ENCODE measurements around the gene SLC25A29. TPM values are rescaled to one million over a fixed set of nuclear protein-coding genes. Genes with fewer than 3 reads are reported as not detected.
"Not testable (repeated sequence)": the region's sequence is repeated elsewhere in the genome, so short reads cannot be mapped to it uniquely, and the experiment has no call there.

The SLC25A29 gene
- total RNA-seq = 10 to 100 TPM in 1 of 3 donors, 1 to 10 TPM in 2; 6.2 to 10.8 (median 6.6) TPM

- Mint-ChIP-seq H3K27me3 (ENCODE audit: low read depth) (peaks cover 8% of the 10 kb centered on the region), H3K36me3 (ENCODE audit: insufficient read depth) (no peaks in the 10 kb centered on the region), H3K4me1 (ENCODE audit: low read depth) (peaks cover 7% of the 10 kb centered on the region), H3K9me3 (no peaks in the 10 kb centered on the region), H3K4me3 (peak within 1 kb of the TSS; percentile 76)
- ATAC-seq = peak; percentile 86 to 91
- peak; percentile 65 for DNase-seq
Measured at GRCh38 chr14:100306101-100306997, at the start of gene SLC25A29. TSS of gene SLC25A29 (minus strand) at chr14:100306444. CDS start at chr14:100306232, 212 bp downstream.

- Mint-ChIP-seq H3K9me3 (no peaks in the 10 kb centered on the region), H3K4me3 (no peak overlapping the region), H3K4me1 (ENCODE audit: low read depth) (no peaks in the 10 kb centered on the region)
Measured at GRCh38 chr14:100350986-100351385, 44.7 kb upstream of the SLC25A29 start.

GRCh38 chr14:100350276-100350926 is 44.2 kb upstream of the SLC25A29 start:
- Mint-ChIP-seq H3K36me3 (ENCODE audit: insufficient read depth) (peaks cover 59% of the 10 kb centered on the region), H3K4me1 (ENCODE audit: low read depth) (no peaks in the 10 kb centered on the region), H3K9me3 (no peaks in the 10 kb centered on the region), H3K4me3 (no peak overlapping the region), H3K27me3 (ENCODE audit: low read depth) (no peaks in the 10 kb centered on the region)
- ATAC-seq (peak in 1 of 2 donors; percentile 30), DNase-seq (no peak)

More at GRCh38 chr14:100350986-100351385, 44.7 kb upstream of the SLC25A29 start:
- ATAC-seq (no peak), DNase-seq (no peak)
- no peaks in the 10 kb centered on the region for H3K27me3 Mint-ChIP-seq (ENCODE audit: low read depth)
- H3K36me3 Mint-ChIP-seq (ENCODE audit: insufficient read depth) = peaks cover 61% of the 10 kb centered on the region

- H3K27me3 Mint-ChIP-seq (ENCODE audit: low read depth) = no peaks in the 10 kb centered on the region
- peaks cover 52% of the 10 kb centered on the region for H3K36me3 Mint-ChIP-seq (ENCODE audit: insufficient read depth)
- ATAC-seq (peak in 1 of 2 donors; percentile 10), DNase-seq (no peak)
- H3K9me3 Mint-ChIP-seq = no peaks in the 10 kb centered on the region
- H3K4me3 Mint-ChIP-seq = no peak overlapping the region
- no peaks in the 10 kb centered on the region for H3K4me1 Mint-ChIP-seq (ENCODE audit: low read depth)
Measured at GRCh38 chr14:100348784-100349685, 42.8 kb upstream of the SLC25A29 start.

- no peak for ATAC-seq
- peaks cover 51% of the 10 kb centered on the region for H3K36me3 Mint-ChIP-seq (ENCODE audit: insufficient read depth)
Measured at GRCh38 chr14:100348253-100348729, 42.0 kb upstream of the SLC25A29 start.

GRCh38 chr14:100346306-100347091 is 40.3 kb upstream of the SLC25A29 start:
- peaks cover 8% of the 10 kb centered on the region for H3K4me1 Mint-ChIP-seq (ENCODE audit: low read depth)
- ATAC-seq (no peak), DNase-seq (no peak)
- no peaks in the 10 kb centered on the region for H3K9me3 Mint-ChIP-seq
- no peaks in the 10 kb centered on the region for H3K27me3 Mint-ChIP-seq (ENCODE audit: low read depth)
- no peak overlapping the region for H3K4me3 Mint-ChIP-seq
- peaks cover 59% of the 10 kb centered on the region for H3K36me3 Mint-ChIP-seq (ENCODE audit: insufficient read depth)

More at GRCh38 chr14:100348253-100348729, 42.0 kb upstream of the SLC25A29 start:
- Mint-ChIP-seq H3K4me3 (no peak overlapping the region), H3K27me3 (ENCODE audit: low read depth) (no peaks in the 10 kb centered on the region), H3K4me1 (ENCODE audit: low read depth) (no peaks in the 10 kb centered on the region), H3K9me3 (no peaks in the 10 kb centered on the region)
- no peak for DNase-seq

GRCh38 chr14:100345711-100346110 is 39.5 kb upstream of the SLC25A29 start:
- DNase-seq (no peak), ATAC-seq (no peak)
- Mint-ChIP-seq H3K27me3 (ENCODE audit: low read depth) (no peaks in the 10 kb centered on the region), H3K4me3 (no peak overlapping the region), H3K36me3 (ENCODE audit: insufficient read depth) (peaks cover 57% of the 10 kb centered on the region), H3K9me3 (no peaks in the 10 kb centered on the region), H3K4me1 (ENCODE audit: low read depth) (peaks cover 14% of the 10 kb centered on the region)

GRCh38 chr14:100344657-100345056 is 38.4 kb upstream of the SLC25A29 start:
- Mint-ChIP-seq H3K36me3 (ENCODE audit: insufficient read depth) (peaks cover 60% of the 10 kb centered on the region), H3K4me1 (ENCODE audit: low read depth) (peaks cover 14% of the 10 kb centered on the region)
- not testable (repeated sequence) for H3K9me3 Mint-ChIP-seq; H3K4me3 Mint-ChIP-seq; DNase-seq; ATAC-seq; H3K27me3 Mint-ChIP-seq (ENCODE audit: low read depth)

GRCh38 chr14:100342826-100343225 is 36.6 kb upstream of the SLC25A29 start:
- not testable (repeated sequence) for H3K4me3 Mint-ChIP-seq; DNase-seq; H3K9me3 Mint-ChIP-seq; ATAC-seq; H3K27me3 Mint-ChIP-seq (ENCODE audit: low read depth)
- peaks cover 53% of the 10 kb centered on the region for H3K36me3 Mint-ChIP-seq (ENCODE audit: insufficient read depth)
- H3K4me1 Mint-ChIP-seq (ENCODE audit: low read depth) = peaks cover 14% of the 10 kb centered on the region

- Mint-ChIP-seq H3K9me3 (no peaks in the 10 kb centered on the region), H3K4me1 (ENCODE audit: low read depth) (peaks cover 14% of the 10 kb centered on the region), H3K36me3 (ENCODE audit: insufficient read depth) (peaks cover 57% of the 10 kb centered on the region), H3K4me3 (no peak overlapping the region), H3K27me3 (ENCODE audit: low read depth) (no peaks in the 10 kb centered on the region)
- no peak for ATAC-seq
- DNase-seq = no peak
Measured at GRCh38 chr14:100342195-100342594, 36.0 kb upstream of the SLC25A29 start.

- Mint-ChIP-seq H3K36me3 (ENCODE audit: insufficient read depth) (peaks cover 57% of the 10 kb centered on the region), H3K9me3 (no peaks in the 10 kb centered on the region), H3K4me3 (no peak overlapping the region), H3K27me3 (ENCODE audit: low read depth) (no peaks in the 10 kb centered on the region), H3K4me1 (ENCODE audit: low read depth) (peaks cover 15% of the 10 kb centered on the region)
- ATAC-seq (peak; percentile 68 to 75), DNase-seq (no peak)
Measured at GRCh38 chr14:100341301-100342031, 35.2 kb upstream of the SLC25A29 start.

GRCh38 chr14:100340423-100340813 is 34.2 kb upstream of the SLC25A29 start:
- H3K4me1 Mint-ChIP-seq (ENCODE audit: low read depth) = peaks cover 17% of the 10 kb centered on the region
- no peak overlapping the region for H3K4me3 Mint-ChIP-seq
- H3K36me3 Mint-ChIP-seq (ENCODE audit: insufficient read depth) = peaks cover 54% of the 10 kb centered on the region
- ATAC-seq (no peak), DNase-seq (no peak)
- H3K9me3 Mint-ChIP-seq = no peaks in the 10 kb centered on the region
- no peaks in the 10 kb centered on the region for H3K27me3 Mint-ChIP-seq (ENCODE audit: low read depth)

Data from activated T-cell treated with anti-CD3 and anti-CD28 coated beads, Interleukin-2, amount 50 U/mL, for 4 hours (primary cell).